K562 (cell line): ENCODE results near the gene DAP. TPM values are rescaled to one million over a fixed set of nuclear protein-coding genes. Genes with fewer than 3 reads are reported as not detected.

Source experiments
- ARID4B ChIP-seq: sonication (generic); formaldehyde crosslinking; IDR thresholded peaks from 2 replicates; pipeline ENCODE4 v1.8.0; 2022; ENCODE audit warnings: mild to moderate bottlenecking, missing genetic modification reagents
- ATF3 ChIP-seq, 2 experiments: fragments of 450-650 bp in 1 of 2; sonication (generic) in 1 of 2; formaldehyde crosslinking in 1 of 2; IDR thresholded peaks in 1 of 2; conservative IDR thresholded peaks in 1 of 2; 2 replicates each; pipeline versions ENCODE4 v1.6.1 to v1.8.1; 2016 to 2023; ENCODE audit warnings: mild to moderate bottlenecking in 2 of 2, moderate library complexity in 2 of 2, inconsistent platforms in 1 of 2, missing genetic modification reagents in 1 of 2
- CXXC5 ChIP-seq: fragments of 250-450 bp; sonication (Bioruptor Pico); IDR thresholded peaks from 2 replicates; pipeline ENCODE4 v1.8.0; 2022; ENCODE audit warnings: inconsistent platforms, mild to moderate bottlenecking, moderate library complexity
- ESRRA ChIP-seq: fragments of 450-650 bp; IDR thresholded peaks from 2 replicates; pipeline ENCODE4 v1.6.1; 2014; ENCODE audit warnings: low read depth, mild to moderate bottlenecking, moderate library complexity, borderline replicate concordance
- FOXK1 ChIP-seq: sonication (generic); formaldehyde crosslinking; IDR thresholded peaks from 2 replicates; pipeline ENCODE4 v1.8.0; 2022; ENCODE audit warnings: missing genetic modification reagents, mild to moderate bottlenecking, borderline replicate concordance
- LEF1 ChIP-seq: fragments of 450-650 bp; IDR thresholded peaks from 2 replicates; pipeline ENCODE4 v1.6.1; 2016; ENCODE audit warnings: mild to moderate bottlenecking
- MXD1 ChIP-seq: fragments of 250-450 bp; sonication (Bioruptor Pico); IDR thresholded peaks from 2 replicates; pipeline ENCODE4 v1.8.0; 2021; ENCODE audit warnings: borderline replicate concordance, mild to moderate bottlenecking, moderate library complexity; ENCODE audit not compliant: poor library complexity, severe bottlenecking
- NFIX ChIP-seq: fragments of 250-450 bp; sonication (Bioruptor Pico); IDR thresholded peaks from 2 replicates; pipeline ENCODE4 v1.4.0; 2020; ENCODE audit warnings: low read depth, mild to moderate bottlenecking, moderate library complexity
- NFRKB ChIP-seq: fragments of 450-650 bp; IDR thresholded peaks from 2 replicates; pipeline ENCODE4 v1.6.1; 2016; ENCODE audit warnings: low read depth
- PML ChIP-seq: IDR thresholded peaks from 2 replicates; pipeline ENCODE4 v1.6.1; 2012; ENCODE audit warnings: low read length, inconsistent platforms
- POLR2G ChIP-seq: fragments of 200-400 bp; formaldehyde crosslinking; IDR thresholded peaks from 2 replicates; pipeline ENCODE4 v1.6.1; 2017; ENCODE audit warnings: low read depth, mild to moderate bottlenecking, antibody characterized with exemption, low read length, moderate library complexity
- RCOR1 ChIP-seq, 2 experiments: IDR thresholded peaks; 2 replicates each; pipeline ENCODE4 v1.6.1; 2012; ENCODE audit warnings: low read depth in 2 of 2, low read length in 2 of 2, borderline replicate concordance in 1 of 2, improper control_type of control experiment in 1 of 2
- SMARCE1 ChIP-seq: fragments of 450-650 bp; IDR thresholded peaks from 2 replicates; pipeline ENCODE4 v1.7.1; 2016; ENCODE audit warnings: mild to moderate bottlenecking
- SREBF1 ChIP-seq: fragments of 150-350 bp; IDR thresholded peaks from 2 replicates; pipeline ENCODE4 v1.6.1; 2014; ENCODE audit warnings: antibody characterized with exemption, low read depth, low read length, borderline replicate concordance
- STAT5A ChIP-seq: IDR thresholded peaks from 2 replicates; pipeline ENCODE4 v1.6.1; 2012; ENCODE audit warnings: low read length, inconsistent platforms, borderline replicate concordance
- YBX1 ChIP-seq: fragments of 450-650 bp; IDR thresholded peaks from 2 replicates; pipeline ENCODE4 v1.7.1; 2016; ENCODE audit warnings: mild to moderate bottlenecking
- ZNF395 ChIP-seq: fragments of 200-800 bp; sonication (Bioruptor generic); IDR thresholded peaks from 2 replicates; pipeline ENCODE4 v1.6.1; 2017; ENCODE audit warnings: missing genetic modification characterization, missing compliant biosample characterization
- ZNF511 ChIP-seq: sonication (generic); formaldehyde crosslinking; IDR thresholded peaks from 2 replicates; pipeline ENCODE4 v1.8.0; 2022; ENCODE audit warnings: mild to moderate bottlenecking, missing genetic modification reagents
- polyA plus RNA-seq, 8 experiments: library from polyadenylated mRNA; depleted of rRNA in 4 of 8; stranded (reverse) in 5 of 8; unstranded in 3 of 8; fragments of >200 nt; fragmentation: Nextera tagmentation in 2 of 8; fragmentation: Illumina TruSeq in 1 of 8; extraction: Ambion mirVana in 2 of 8; extraction: Trizol in 1 of 8; gene quantifications; 2 replicates each; pipeline versions ENCODE4 v1.2.1 to v1.2.3, GENCODE V29; 2011 to 2014; ENCODE audit warnings: inconsistent platforms in 1 of 8, missing spikeins in 1 of 8
- total RNA-seq, 7 experiments: library from RNA; depleted of rRNA in 6 of 7; stranded (reverse); fragments of >200 nt in 6 of 7; fragmentation: Illumina TruSeq in 2 of 7; extraction: Trizol in 2 of 7; gene quantifications; 2 replicates each; pipeline versions ENCODE4 v1.2.1 to v1.2.3, GENCODE V29; 2011 to 2021; ENCODE audit warnings: low replicate concordance in 1 of 7

Gene DAP
- total and polyA plus RNA-seq, 9 of the 15 experiments (the other 6 are each of a cell fraction or from before 2014, with no cell fraction given) = 14.1 to 151 (median 34.5) TPM

- no peak for TF ChIP-seq STAT5A
- TF ChIP-seq NFRKB = peak; percentile 67; the same call in 1 of the 2 replicates
- TF ChIP-seq POLR2G = peak; percentile 89
- TF ChIP-seq ZNF395 (CRISPR knock-in tag) = peak; percentile 89
- TF ChIP-seq FOXK1 (CRISPR knock-in tag) = 0 out of 2 replicates have a peak, but pooled peaks have one; percentile 8
- TF ChIP-seq MXD1 (CRISPR knock-in tag) = peak; percentile 11
- peak; percentile 94 for TF ChIP-seq CXXC5
- no peak for TF ChIP-seq YBX1
- peak in 1 of 2 experiments; percentile 24; a peak in 1 of 4 replicates for TF ChIP-seq RCOR1 (IDR thresholded peaks at IDR 0.05; ENCODE audit: borderline replicate concordance in 1 of 2, low read depth in 2 of 2, low read length in 2 of 2)
- TF ChIP-seq NFIX (CRISPR knock-in tag) = no peak
- no peak for TF ChIP-seq ATF3 (IDR thresholded peaks at IDR 0.05)
- no peak for TF ChIP-seq ATF3 (CRISPR knock-in tag; conservative IDR thresholded peaks at IDR 0.05)
- peak; percentile 83 for TF ChIP-seq ZNF511 (CRISPR knock-in tag)
- TF ChIP-seq LEF1 = no peak
- TF ChIP-seq PML = peak; percentile 20
- 0 out of 2 replicates have a peak, but pooled peaks have one; percentile 13 for TF ChIP-seq ESRRA
- TF ChIP-seq SMARCE1 = 0 out of 2 replicates have a peak, but pooled peaks have one; percentile 29
- peak; percentile 43; the same call in 1 of the 2 replicates for TF ChIP-seq SREBF1
- 0 out of 2 replicates have a peak, but pooled peaks have one; percentile 62 for TF ChIP-seq ARID4B (CRISPR knock-in tag)
These were observed at the start of gene DAP (continued) for GRCh38 chr5:10761185-10761932.
